ENCODE data around the gene PPFIA4.

- TF ChIP-seq CTCF (IDR thresholded peaks at IDR 0.05) (no peak), POLR2A (IDR thresholded peaks at IDR 0.05) (no peak), EP300 (IDR thresholded peaks at IDR 0.05) (no peak)
These were observed 95.1 kb downstream of the PPFIA4 start for GRCh38 chr1:203121186-203122015.
